ENCODE data around the gene IFNW1.

DNA sequence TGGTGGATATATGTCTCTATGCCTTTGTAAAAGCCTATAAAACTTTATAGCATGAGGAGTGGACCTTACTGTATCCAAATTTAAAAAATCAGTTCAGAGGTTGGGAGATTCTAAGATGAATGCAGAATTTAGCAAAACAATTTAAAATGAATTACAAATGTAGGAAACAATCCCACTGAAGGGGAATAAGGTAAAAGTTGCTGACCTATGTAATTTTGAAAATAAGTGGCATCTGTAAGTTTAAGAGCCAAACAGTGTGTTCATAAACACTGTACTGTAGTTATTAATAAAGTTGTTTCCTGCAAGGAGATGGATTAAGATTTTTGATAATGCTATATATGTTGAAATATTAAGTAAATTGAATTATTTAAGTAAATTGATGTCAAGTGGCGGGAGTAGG, 4.6 kb downstream of the IFNW1 start:
- TF ChIP-seq EZH2 (IDR thresholded peaks at IDR 0.05; ENCODE audit: insufficient read depth, poor library complexity, severe bottlenecking) (no peak), EZH2phosphoT487 (IDR thresholded peaks at IDR 0.05; ENCODE audit: insufficient read depth, low read depth) (no peak)
